Endothelial cell of hepatic sinusoid (primary cell): ENCODE data around the gene TRPM4.
"Not testable (repeated sequence)": the region's sequence is repeated elsewhere in the genome, so short reads cannot be mapped to it uniquely, and the experiment has no call there.

Experiments
- in situ Hi-C: cut with HindIII; loops from 2 replicates; pipeline ENCODE4 v1.10.0; 2017; ENCODE audit warnings: low sequenced_read_pairs

TRPM4 gene

GRCh38 chr19:49223472-49223871 is 65.9 kb downstream of the TRPM4 start:
- in situ Hi-C loops, result no loop called here

DNA sequence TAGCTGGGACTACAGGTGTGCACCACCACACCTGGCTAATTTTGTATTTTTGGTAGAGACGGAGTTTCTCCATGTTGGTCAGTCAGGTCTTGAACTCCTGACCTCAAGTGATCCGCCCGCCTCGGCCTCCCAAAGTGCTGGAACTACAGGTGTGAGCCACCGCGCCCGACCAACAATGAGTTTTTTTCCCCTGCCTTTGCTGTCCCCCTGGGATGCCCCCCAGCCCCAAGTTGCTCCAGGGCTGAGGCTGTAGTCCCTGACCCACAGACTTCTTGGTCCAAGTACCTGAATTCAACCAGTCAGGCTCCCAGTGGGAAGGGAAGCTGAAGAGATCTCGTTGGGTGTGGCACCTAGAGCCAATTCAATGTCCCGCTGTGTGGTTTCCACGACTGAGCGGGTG is 66.8 kb downstream of the TRPM4 start:
- in situ Hi-C loops, result not testable (repeated sequence)

DNA sequence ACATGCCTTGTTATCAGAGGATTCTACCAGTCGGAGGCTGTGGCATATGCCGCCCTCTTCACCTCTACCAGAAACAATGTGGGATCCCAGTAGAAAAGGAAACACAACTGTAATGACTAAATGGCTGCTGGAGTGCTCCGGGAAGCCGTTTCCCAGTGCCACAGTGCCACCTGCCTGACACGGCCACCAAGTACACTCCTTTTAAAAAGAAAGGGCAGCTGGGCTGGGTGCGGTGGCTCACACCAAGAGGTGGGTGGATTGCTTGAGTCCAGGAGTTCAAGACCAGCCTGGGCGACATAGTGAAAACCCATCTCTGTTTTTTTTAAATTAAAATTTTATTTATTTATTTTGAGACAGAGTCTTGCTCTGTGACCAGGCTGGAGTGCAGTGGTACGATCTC is 67.3 kb downstream of the TRPM4 start:
- in situ Hi-C loops, result no loop called here

- in situ Hi-C loops, result no loop called here
Observed at GRCh38 chr19:49229416-49229815, 71.8 kb downstream of the TRPM4 start.

GRCh38 chr19:49231389-49231788 is 73.8 kb downstream of the TRPM4 start:
- in situ Hi-C loops, result no loop called here

- in situ Hi-C loops, result no loop called here
Observed at GRCh38 chr19:49231804-49232203, 74.2 kb downstream of the TRPM4 start.

GRCh38 chr19:49233163-49233562 is 75.6 kb downstream of the TRPM4 start:
- in situ Hi-C loops, result no loop called here

- in situ Hi-C loops, result loop anchor here (5.0 kb wide), 1 partner anchor 81 kb away; no protein-coding TSS in a partner anchor
Observed at GRCh38 chr19:49241769-49242168, 84.2 kb downstream of the TRPM4 start.

- in situ Hi-C loops, result loop anchor here (5.0 kb wide), 1 partner anchor 79 kb away; no protein-coding TSS in a partner anchor
Observed at GRCh38 chr19:49243129-49243528, 85.5 kb downstream of the TRPM4 start.

GRCh38 chr19:49243726-49244125 is 86.1 kb downstream of the TRPM4 start:
- in situ Hi-C loops, result loop anchor here (5.0 kb wide), 1 partner anchor 79 kb away; no protein-coding TSS in a partner anchor

GRCh38 chr19:49244256-49244655 is 86.7 kb downstream of the TRPM4 start:
- in situ Hi-C loops, result loop anchor here (5.0 kb wide), 1 partner anchor 78 kb away; no protein-coding TSS in a partner anchor

GRCh38 chr19:49247676-49248075 is 90.1 kb downstream of the TRPM4 start:
- in situ Hi-C loops, result no loop called here

DNA sequence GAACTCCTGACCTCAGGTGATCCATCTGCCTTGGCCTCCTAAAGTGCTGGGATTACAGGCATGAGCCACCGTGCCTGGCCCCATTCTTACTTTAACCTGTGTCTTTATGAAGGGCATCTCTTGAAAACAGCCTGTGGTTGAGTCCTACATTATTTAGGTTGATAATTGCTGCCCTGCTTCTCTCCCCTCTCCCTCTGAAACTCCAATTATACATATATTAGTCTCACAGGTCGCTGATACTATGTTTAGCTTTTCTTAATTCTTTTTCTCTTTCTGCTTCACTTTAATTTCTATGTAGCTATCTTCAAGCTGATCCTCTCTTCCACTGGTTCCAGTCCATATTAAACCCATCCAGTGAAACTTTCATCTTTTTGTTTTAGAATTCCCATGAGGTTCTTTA is 92.3 kb downstream of the TRPM4 start:
- in situ Hi-C loops, result no loop called here

DNA sequence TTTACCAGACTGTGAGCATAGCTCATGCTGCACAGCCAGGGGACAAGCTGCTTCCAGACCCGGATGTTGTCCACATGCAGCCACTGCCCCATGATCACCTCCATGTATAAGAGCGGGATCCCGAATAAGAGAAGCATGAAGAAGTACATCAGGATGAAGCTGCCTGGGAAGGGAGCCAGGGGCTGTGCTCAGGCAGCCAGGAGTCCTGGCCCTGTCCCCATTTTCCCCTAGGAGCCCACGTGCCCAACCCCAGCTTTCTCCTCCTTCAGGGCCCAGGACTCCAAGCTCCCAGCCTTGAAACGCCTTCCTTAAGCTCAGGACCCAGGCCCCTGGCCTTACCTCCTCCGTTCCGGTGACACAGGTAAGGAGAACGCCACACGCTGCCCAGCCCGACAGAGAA is 98.1 kb downstream of the TRPM4 start:
- in situ Hi-C loops, result no loop called here

GRCh38 chr19:49256691-49257090 is 99.1 kb downstream of the TRPM4 start:
- in situ Hi-C loops, result no loop called here
